ENCODE results near the gene NYNRIN.

The NYNRIN gene

GRCh38 chr14:24407608-24408325 lies 9.0 kb downstream of the NYNRIN start:
- in situ Hi-C loops (cut with HindIII; ENCODE audit: low pct_ligation_motif_present, low pct_unique_long_range_greater_than_20kb, low sequenced_read_pairs) = no loop called here
- DNase-seq = no peak

- DNase-seq = no peak
- in situ Hi-C loops (cut with HindIII; ENCODE audit: low pct_ligation_motif_present, low pct_unique_long_range_greater_than_20kb, low sequenced_read_pairs) = no loop called here
These were observed 10.0 kb downstream of the NYNRIN start for GRCh38 chr14:24408764-24409163.

- no peak for DNase-seq
- in situ Hi-C loops (cut with HindIII; ENCODE audit: low pct_ligation_motif_present, low pct_unique_long_range_greater_than_20kb, low sequenced_read_pairs) = no loop called here
These were observed 10.4 kb downstream of the NYNRIN start for GRCh38 chr14:24409192-24409591.

GRCh38 chr14:24409956-24410355 lies 11.2 kb downstream of the NYNRIN start:
- in situ Hi-C loops (cut with HindIII; ENCODE audit: low pct_ligation_motif_present, low pct_unique_long_range_greater_than_20kb, low sequenced_read_pairs) = no loop called here
- no peak for DNase-seq

GRCh38 chr14:24411443-24412389 lies 12.9 kb downstream of the NYNRIN start:
- peak; percentile 47 for DNase-seq
- in situ Hi-C loops (cut with HindIII; ENCODE audit: low pct_ligation_motif_present, low pct_unique_long_range_greater_than_20kb, low sequenced_read_pairs) = no loop called here

- DNase-seq = no peak
- in situ Hi-C loops (cut with HindIII; ENCODE audit: low pct_ligation_motif_present, low pct_unique_long_range_greater_than_20kb, low sequenced_read_pairs) = no loop called here
These were observed 15.3 kb downstream of the NYNRIN start for GRCh38 chr14:24414077-24414476.

- in situ Hi-C loops (cut with HindIII; ENCODE audit: low pct_ligation_motif_present, low pct_unique_long_range_greater_than_20kb, low sequenced_read_pairs) = no loop called here
- no peak for DNase-seq
These were observed 16.1 kb downstream of the NYNRIN start for GRCh38 chr14:24414732-24415420.

GRCh38 chr14:24415421-24416253 lies 16.8 kb downstream of the NYNRIN start:
- in situ Hi-C loops (cut with HindIII; ENCODE audit: low pct_ligation_motif_present, low pct_unique_long_range_greater_than_20kb, low sequenced_read_pairs) = no loop called here

GRCh38 chr14:24416254-24416931 lies 17.6 kb downstream of the NYNRIN start:
- DNase-seq = no peak
- in situ Hi-C loops (cut with HindIII; ENCODE audit: low pct_ligation_motif_present, low pct_unique_long_range_greater_than_20kb, low sequenced_read_pairs) = no loop called here

More at GRCh38 chr14:24415421-24416253, 16.8 kb downstream of the NYNRIN start:
- no peak for DNase-seq

- DNase-seq = no peak
- in situ Hi-C loops (cut with HindIII; ENCODE audit: low pct_ligation_motif_present, low pct_unique_long_range_greater_than_20kb, low sequenced_read_pairs) = no loop called here
These were observed 18.3 kb downstream of the NYNRIN start for GRCh38 chr14:24416932-24417619.

- in situ Hi-C loops (cut with HindIII; ENCODE audit: low pct_ligation_motif_present, low pct_unique_long_range_greater_than_20kb, low sequenced_read_pairs) = no loop called here
- DNase-seq = no peak
These were observed 19.2 kb downstream of the NYNRIN start for GRCh38 chr14:24417832-24418491.

GRCh38 chr14:24418492-24418873 lies 19.7 kb downstream of the NYNRIN start:
- DNase-seq = no peak
- in situ Hi-C loops (cut with HindIII; ENCODE audit: low pct_ligation_motif_present, low pct_unique_long_range_greater_than_20kb, low sequenced_read_pairs) = no loop called here

- no peak for DNase-seq
- in situ Hi-C loops (cut with HindIII; ENCODE audit: low pct_ligation_motif_present, low pct_unique_long_range_greater_than_20kb, low sequenced_read_pairs) = no loop called here
These were observed 23.5 kb downstream of the NYNRIN start for GRCh38 chr14:24422261-24422660.

- in situ Hi-C loops (cut with HindIII; ENCODE audit: low pct_ligation_motif_present, low pct_unique_long_range_greater_than_20kb, low sequenced_read_pairs) = no loop called here
- DNase-seq = no peak
These were observed 24.1 kb downstream of the NYNRIN start for GRCh38 chr14:24422694-24423601.

GRCh38 chr14:24425704-24426103 lies 26.9 kb downstream of the NYNRIN start:
- no peak for DNase-seq
- in situ Hi-C loops (cut with HindIII; ENCODE audit: low pct_ligation_motif_present, low pct_unique_long_range_greater_than_20kb, low sequenced_read_pairs) = no loop called here
